ENCODE data around the gene PHACTR3. TPM values are rescaled to one million over a fixed set of nuclear protein-coding genes. Genes with fewer than 3 reads are reported as not detected.

PHACTR3 gene
- total and polyA plus RNA-seq, 2 experiments from 2014 or later: 0.45 to 0.61 TPM

Small RNAs within 50 kb of the gene (small RNA-seq; reads per million reads assigned to genes)
- not detected for gene RNU7-141P (ENCODE audit: low replicate concordance)
